Measurements from ENCODE around the gene UBR4. TPM values are rescaled to one million over a fixed set of nuclear protein-coding genes. Genes with fewer than 3 reads are reported as not detected.
"Not testable (repeated sequence)": the region's sequence is repeated elsewhere in the genome, so short reads cannot be mapped to it uniquely, and the experiment has no call there.

The UBR4 gene
- polyA plus RNA-seq, 4 donors: 111 to 132 (median 118) TPM

DNA sequence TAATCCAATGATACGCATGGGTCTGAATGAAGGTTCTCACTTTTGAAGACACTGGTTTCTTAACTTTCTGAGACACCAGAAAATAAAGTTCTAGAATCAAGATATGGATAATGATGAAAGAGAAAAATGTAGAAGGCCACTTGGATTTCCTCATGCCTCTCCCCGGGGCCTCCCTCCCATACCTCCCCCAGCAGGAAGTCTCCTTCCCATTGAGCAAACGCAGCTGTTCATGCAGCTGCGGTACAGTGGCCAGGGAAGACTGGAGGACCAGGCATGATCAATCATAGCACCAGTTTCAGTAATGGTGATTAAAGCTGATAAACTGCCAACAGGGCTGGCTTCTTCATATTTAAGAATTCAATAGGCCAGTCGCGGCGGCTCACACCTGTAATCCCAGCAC is 10.9 kb upstream of the UBR4 start:
- peak in 1 of 4 donors; percentile 21 for DNase-seq (ENCODE audit: low read depth in 4 of 4, low spot score in 3 of 4)

- no peak for DNase-seq (ENCODE audit: low read depth in 4 of 4, low spot score in 3 of 4)
Observed at GRCh38 chr1:19220080-19220846, 10.2 kb upstream of the UBR4 start.

- no peak for DNase-seq (ENCODE audit: low read depth in 4 of 4, low spot score in 3 of 4)
Observed at GRCh38 chr1:19219451-19219850, 9.4 kb upstream of the UBR4 start.

GRCh38 chr1:19216585-19216984 is 6.5 kb upstream of the UBR4 start:
- not testable (repeated sequence) for DNase-seq (ENCODE audit: low read depth in 4 of 4, low spot score in 3 of 4)

GRCh38 chr1:19213580-19213979 is 3.5 kb upstream of the UBR4 start:
- no peak for DNase-seq (ENCODE audit: low read depth in 4 of 4, low spot score in 3 of 4)

DNA sequence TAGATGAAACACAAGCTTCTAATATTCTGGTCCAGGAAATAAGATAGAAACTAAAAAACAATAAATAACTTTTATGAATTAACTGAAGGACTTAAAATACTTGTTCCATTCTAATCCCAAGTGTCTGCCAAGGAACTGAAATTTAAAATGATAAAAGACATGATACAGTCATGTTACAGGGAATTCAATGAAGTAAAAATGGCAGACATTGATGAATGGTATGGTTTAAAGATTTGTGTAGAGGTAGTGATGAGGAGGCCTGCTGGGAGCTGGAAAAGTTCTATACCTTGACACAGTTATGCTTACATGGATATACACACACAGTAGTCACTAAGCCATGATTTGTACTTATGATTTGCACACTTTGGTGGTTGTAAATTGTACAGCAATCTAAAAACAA is 2.1 kb upstream of the UBR4 start:
- no peak for DNase-seq (ENCODE audit: low read depth in 4 of 4, low spot score in 3 of 4)

- no peak for DNase-seq (ENCODE audit: low read depth in 4 of 4, low spot score in 3 of 4)
Observed at GRCh38 chr1:19210772-19211549, 895 bp upstream of the UBR4 start.

DNA sequence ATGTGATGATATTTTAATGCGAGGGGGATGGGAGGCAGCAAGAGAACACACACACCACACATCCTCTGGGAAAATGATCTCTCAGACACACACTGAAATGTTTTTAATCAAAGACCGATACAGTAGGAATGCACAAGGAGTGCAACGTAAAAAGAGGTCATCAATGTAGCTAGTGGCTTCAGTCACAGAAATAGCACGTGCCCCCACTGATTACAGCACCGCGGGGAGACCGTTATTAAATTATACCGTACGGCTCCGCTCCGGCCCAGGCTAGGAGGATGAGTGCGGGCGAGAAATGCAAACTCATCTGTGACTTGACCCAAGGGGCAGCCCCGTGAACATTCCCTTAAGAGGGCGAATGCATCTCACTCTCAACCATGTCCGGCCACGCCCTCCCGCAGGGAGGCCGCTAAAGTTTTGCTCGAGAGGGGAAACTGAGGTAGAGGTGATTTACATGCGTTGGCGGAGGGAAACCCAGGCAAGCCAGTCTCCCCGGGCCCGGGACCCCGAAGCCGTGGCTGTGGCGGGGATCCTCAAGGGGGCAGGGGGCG is 552 bp downstream of the UBR4 start:
- peak in 1 of 4 donors; percentile 21 for DNase-seq (ENCODE audit: low read depth in 4 of 4, low spot score in 3 of 4)

GRCh38 chr1:19208710-19209438 is 1.2 kb downstream of the UBR4 start:
- no peak for DNase-seq (ENCODE audit: low read depth in 4 of 4, low spot score in 3 of 4)

DNA sequence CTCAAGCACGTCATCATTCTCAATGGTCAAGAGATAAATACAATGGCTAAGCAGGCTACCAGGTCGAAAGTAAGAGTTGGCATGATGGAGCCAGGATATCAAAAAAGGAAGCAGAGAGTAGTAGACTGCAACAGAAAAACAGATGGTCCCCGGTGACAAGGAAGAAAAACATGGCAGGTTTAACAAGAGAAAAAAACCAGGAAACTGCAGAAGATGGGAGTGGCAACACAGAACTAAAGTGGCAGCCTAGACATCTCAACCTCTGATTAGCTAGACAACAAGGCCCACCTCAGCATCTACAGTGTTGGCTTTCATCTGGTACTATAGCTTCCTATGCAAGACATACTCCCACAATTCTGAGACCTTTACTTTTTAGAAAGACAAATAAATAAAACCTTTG is 3.1 kb downstream of the UBR4 start:
- no peak for DNase-seq (ENCODE audit: low read depth in 4 of 4, low spot score in 3 of 4)

DNA sequence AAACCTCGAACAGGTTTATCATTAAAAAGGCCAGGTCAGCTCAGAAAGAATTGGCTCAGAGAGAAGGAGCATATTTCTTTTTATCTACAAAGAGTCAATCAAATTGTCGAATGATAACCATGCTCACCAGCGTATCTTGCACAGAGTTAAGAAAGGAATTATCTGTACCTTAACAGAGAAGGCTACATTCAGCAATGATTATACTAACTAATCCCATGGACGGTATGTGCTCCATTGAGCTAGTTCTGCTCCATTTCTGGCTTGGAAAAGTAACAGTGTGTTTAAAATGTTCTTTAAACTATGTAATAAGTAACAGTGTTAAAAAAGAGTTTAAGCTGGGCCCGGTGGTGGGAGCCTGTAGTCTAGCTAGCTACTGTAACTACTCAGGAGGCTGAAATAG is 4.2 kb downstream of the UBR4 start:
- no peak for DNase-seq (ENCODE audit: low read depth in 4 of 4, low spot score in 3 of 4)

DNA sequence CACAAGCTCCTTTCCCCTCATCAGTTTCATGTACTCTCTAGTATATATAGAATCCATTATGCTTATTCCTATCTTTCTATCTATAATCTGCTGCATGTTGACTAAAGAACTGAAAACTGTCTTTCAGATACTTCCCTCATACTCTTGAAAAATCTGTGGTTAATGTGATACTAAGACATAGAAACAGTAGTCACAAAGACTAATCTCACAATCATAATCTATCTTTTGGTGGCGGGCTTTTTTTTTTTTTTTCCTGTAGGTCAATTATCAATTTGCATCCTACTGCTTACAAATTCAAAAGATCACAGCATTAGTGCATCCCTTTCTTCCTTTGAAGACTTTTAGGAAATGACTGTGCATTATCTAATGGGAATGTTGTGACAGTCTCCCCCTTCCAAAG is 4.7 kb downstream of the UBR4 start:
- no peak for DNase-seq (ENCODE audit: low read depth in 4 of 4, low spot score in 3 of 4)

GRCh38 chr1:19204446-19205266 is 5.4 kb downstream of the UBR4 start:
- DNase-seq (ENCODE audit: low read depth in 4 of 4, low spot score in 3 of 4): no peak

DNA sequence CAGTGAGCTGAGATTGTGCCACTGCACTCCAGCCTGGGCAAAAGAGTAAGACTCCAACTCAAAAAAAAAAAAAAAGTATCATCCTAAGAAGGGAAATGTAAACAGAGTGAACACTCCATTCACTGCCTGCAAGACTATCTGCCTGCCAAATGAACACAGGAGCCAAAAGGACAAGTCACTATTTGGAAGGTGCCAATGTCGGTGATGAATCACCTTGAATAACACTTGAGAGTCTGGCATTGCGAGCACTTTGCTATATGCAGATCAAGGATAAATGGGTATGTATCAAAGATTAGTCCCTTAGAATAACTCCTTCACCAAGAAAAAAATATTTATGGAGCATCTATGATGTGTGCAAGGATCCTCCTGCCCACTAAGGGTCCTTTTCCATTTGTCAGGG is 6.6 kb downstream of the UBR4 start:
- DNase-seq (ENCODE audit: low read depth in 4 of 4, low spot score in 3 of 4): no peak

- no peak for DNase-seq (ENCODE audit: low read depth in 4 of 4, low spot score in 3 of 4)
Observed at GRCh38 chr1:19202396-19202795, 7.7 kb downstream of the UBR4 start.

- DNase-seq (ENCODE audit: low read depth in 4 of 4, low spot score in 3 of 4): no peak
Observed at GRCh38 chr1:19199969-19200604, 10.0 kb downstream of the UBR4 start.

DNA sequence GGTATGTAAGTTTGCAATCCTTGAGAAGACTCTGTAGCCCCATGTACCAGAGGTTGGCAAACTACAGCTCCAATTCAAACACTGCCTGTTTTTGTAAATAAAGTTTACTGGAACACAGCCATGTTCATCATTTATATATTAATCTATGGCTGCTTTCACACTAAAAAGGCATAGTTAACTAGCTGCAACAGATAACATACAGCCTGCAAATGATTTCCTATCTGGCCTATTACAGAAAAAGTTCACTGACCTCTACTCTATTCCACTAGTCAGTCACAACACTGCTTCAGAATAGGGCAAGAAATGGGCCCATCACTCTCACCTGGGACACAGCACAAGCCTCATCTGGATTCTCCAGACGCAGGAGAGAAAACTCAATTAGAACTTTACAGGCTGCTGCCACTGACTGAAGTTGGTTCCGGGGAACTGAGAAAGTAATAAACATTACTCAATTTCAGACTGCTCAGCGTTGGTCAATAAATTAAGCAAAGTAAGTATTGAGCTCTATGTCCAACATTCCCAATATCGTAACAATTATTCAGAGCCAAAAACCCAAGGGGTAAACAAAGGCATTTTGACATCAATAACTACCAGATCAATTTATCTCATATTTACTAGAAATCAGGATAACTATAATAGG is 10.6 kb downstream of the UBR4 start:
- DNase-seq (ENCODE audit: low read depth in 4 of 4, low spot score in 3 of 4): no peak

DNA sequence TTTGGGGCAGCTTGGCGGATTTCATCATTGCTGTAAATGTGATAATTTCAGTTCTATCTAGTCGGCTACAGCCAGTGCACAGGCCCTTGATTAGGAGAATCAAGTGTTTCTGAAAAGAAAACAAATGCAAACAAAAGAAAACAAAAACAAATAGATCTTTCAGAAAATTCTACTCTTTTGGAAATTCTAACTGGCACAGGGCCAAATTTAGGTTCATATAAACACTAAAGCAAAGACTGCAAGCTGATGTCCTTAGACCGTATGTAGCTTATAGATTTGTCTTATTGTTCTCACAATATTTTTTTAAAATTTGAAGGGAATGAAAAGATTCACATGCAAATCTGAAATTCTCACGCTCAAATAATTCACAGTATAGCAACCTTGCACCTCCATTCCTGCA is 11.2 kb downstream of the UBR4 start:
- no peak for DNase-seq (ENCODE audit: low read depth in 4 of 4, low spot score in 3 of 4)

DNA sequence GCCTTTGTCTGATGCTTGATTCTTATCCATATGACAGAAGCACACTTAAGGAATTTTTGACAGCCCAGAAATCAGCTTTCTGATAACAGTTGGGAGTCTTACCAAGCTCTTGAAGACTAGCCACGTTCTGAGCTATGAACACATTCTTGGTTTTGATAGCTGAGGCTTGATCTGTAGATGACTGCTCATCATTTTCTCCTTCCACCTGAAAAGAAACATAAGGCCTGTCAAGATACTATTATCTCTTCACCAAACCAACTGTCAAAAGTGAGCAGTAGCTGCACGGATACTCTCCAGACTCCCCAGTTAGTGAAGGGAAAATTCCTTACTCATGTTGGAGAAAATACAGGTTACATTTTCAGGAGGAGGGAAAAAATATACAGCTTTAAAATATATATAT is 12.2 kb downstream of the UBR4 start:
- no peak for DNase-seq (ENCODE audit: low read depth in 4 of 4, low spot score in 3 of 4)
